ENCODE data around the gene DYRK1B.

- TF ChIP-seq CTCF (conservative IDR thresholded peaks at IDR 0.05; ENCODE audit: low read depth, low read length) (no peak), EZH2phosphoT487 (IDR thresholded peaks at IDR 0.05; ENCODE audit: borderline replicate concordance, low read length) (no peak)
Observed at GRCh38 chr19:39797083-39797482, 36.9 kb downstream of the DYRK1B start.
